ENCODE data around the gene TAF11.

TAF11 gene

DNA sequence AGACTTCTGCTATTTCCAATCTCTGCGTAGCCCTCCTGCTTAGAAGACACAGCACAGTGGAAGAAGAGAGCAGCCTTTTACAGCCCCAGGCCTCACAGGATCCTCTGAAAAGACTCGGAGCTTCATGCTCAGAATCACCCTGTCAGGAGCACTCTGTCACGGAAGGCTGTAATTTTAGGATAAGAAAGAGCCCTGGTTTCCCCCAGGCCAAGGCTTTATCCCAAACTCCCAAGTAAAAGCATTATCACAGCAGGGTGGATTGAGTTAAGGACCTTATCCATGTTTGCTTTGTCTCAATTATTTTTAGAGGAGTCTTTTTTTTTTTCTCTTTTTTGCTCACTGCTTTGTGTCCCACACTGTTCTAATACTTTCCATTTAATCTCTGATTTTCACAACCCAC is 40.4 kb upstream of the TAF11 start:
- DNase-seq (ENCODE audit: low read depth, low spot score) = no peak
- TF ChIP-seq, protein P1, sequence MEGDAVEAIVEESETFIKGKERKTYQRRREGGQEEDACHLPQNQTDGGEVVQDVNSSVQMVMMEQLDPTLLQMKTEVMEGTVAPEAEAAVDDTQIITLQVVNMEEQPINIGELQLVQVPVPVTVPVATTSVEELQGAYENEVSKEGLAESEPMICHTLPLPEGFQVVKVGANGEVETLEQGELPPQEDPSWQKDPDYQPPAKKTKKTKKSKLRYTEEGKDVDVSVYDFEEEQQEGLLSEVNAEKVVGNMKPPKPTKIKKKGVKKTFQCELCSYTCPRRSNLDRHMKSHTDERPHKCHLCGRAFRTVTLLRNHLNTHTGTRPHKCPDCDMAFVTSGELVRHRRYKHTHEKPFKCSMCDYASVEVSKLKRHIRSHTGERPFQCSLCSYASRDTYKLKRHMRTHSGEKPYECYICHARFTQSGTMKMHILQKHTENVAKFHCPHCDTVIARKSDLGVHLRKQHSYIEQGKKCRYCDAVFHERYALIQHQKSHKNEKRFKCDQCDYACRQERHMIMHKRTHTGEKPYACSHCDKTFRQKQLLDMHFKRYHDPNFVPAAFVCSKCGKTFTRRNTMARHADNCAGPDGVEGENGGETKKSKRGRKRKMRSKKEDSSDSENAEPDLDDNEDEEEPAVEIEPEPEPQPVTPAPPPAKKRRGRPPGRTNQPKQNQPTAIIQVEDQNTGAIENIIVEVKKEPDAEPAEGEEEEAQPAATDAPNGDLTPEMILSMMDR (IDR thresholded peaks at IDR 0.05; ENCODE audit: insufficient read depth, low read length, missing control alignments) = no peak
- CTCF ChIA-PET = interaction anchor here (1.1 to 2.8 kb wide), 2 partner anchors 10 to 59 kb away, joined by 3 to 12 read pairs; no protein-coding TSS in a partner anchor
- POLR2A ChIA-PET = no interaction called here
- H3K4me3 ChIP-seq (ENCODE audit: low read depth, low read length) = no peak overlapping the region

DNA sequence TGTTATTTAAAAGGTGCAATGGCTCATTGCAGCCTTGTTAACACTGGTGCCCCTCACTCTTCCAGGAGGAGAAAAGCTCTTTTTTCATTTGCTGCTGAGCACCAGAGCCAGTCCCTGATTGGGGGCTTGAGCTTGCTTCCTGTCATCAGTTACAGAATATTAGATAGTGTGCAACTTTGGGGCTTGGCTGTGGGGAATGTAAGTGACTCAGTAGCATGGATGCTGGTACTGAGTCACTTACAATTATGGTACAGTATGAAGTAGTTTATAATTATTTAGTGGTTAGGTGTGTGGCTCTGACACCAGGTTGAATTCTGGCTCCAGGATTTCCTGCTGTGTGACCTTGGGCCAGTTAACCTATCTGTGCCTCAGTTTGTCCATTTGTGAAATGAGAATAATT is 38.8 kb upstream of the TAF11 start:
- ChIA-PET POLR2A (no interaction called here), CTCF (interaction anchor here (1.5 to 2.8 kb wide), 3 partner anchors 9 to 60 kb away, joined by 4 to 12 read pairs (median 4); no protein-coding TSS in a partner anchor)
- DNase-seq (ENCODE audit: low read depth, low spot score) = no peak
- TF ChIP-seq, protein P1 (IDR thresholded peaks at IDR 0.05; ENCODE audit: insufficient read depth, low read length, missing control alignments) = no peak
- H3K4me3 ChIP-seq (ENCODE audit: low read depth, low read length) = no peak overlapping the region

DNA sequence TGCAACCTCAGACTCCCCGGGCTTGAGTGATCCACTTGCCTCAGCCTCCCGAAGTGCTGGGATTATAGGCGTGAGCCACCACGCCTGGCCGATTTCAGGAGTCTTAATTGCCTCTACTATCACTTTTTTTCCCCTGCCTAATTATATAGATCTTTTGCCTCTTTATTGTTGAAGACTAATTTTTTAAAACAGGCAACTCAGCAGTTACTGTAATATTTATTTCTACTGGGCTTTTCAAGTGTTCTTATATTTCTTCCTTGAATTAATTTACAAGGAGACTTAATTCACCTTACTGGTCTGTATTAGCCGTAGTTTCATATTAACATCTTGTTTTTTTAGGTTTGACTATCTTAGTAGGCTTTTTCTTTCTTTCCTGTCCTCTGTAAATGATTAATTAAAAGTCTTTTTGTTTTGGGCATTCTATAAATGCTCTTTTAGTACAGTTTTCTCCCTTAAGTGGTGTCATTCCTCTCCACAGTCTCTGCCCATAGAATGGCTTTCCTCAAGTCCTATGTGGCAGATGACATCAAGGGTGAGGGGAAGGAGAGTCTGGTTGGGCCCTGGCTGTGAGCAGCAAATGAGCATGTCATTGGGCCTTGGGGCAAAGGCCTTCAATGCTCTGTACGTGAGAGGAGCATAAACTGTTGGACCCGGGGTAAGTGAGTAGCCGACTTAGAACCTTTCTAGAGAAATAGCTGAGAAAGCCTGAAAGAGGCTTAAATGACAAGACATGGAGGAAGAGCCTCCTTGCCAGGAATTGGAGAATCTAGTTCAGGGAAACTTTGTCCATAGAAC is 37.2 kb upstream of the TAF11 start:
- no peak for DNase-seq (ENCODE audit: low read depth, low spot score)
- TF ChIP-seq, protein P1 (IDR thresholded peaks at IDR 0.05; ENCODE audit: insufficient read depth, low read length, missing control alignments) = no peak
- H3K4me3 ChIP-seq (ENCODE audit: low read depth, low read length) = no peak overlapping the region
- ChIA-PET POLR2A (no interaction called here), CTCF (interaction anchor here (1.5 kb wide), 1 partner anchor 10 kb away, joined by 4 read pairs; no protein-coding TSS in a partner anchor)

DNA sequence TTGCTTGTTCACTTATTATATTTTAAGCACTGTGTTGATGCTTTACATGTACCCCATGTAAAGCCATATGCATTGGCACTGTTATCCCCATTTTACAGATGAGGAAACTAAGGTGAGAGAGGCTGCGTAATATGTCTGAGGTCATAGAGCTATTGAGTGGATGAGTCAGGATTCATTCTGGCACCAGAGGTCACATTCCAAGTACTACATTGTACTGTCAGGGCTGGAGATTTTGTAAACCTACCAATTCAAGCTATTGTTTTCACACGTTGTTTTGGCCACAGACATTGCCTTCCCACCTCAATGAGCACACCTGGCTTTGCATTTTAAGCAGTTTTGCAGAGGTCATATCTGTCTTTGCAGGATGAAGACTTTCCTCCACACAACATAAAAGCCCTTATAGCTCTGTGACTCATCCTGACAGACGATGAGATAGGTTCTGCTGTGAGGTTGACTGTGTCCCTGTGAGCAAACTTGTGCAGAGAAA is 34.4 kb upstream of the TAF11 start:
- no peak for DNase-seq (ENCODE audit: low read depth, low spot score)
- ChIA-PET CTCF (interaction anchor here (0.7 to 1.1 kb wide), 3 partner anchors 11 to 217 kb away, joined by 3 to 4 read pairs (median 3); no protein-coding TSS in a partner anchor), POLR2A (no interaction called here)
- no peak overlapping the region for H3K4me3 ChIP-seq (ENCODE audit: low read depth, low read length)
- TF ChIP-seq, protein P1 (IDR thresholded peaks at IDR 0.05; ENCODE audit: insufficient read depth, low read length, missing control alignments) = no peak

DNA sequence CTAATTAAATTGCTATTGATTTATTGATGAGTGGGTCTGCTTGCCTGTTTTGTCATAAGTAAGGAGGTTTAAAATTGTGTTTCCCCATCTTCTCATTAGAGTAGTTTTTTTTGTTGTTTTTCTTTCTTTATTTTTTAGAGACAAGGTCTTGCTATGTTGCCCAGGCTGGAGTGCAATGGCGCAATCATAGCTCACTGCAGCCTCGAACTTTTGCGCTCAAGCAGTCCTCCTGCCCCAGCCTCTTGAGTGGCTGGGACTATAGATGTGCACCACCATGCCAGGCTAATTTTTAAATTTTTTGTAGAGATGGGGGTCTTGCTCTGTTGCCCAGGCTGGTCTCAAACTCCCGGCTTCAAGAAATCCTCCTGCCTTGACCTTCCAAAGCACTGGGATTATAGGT is 32.3 kb upstream of the TAF11 start:
- no peak for DNase-seq (ENCODE audit: low read depth, low spot score)
- TF ChIP-seq, protein P1 (IDR thresholded peaks at IDR 0.05; ENCODE audit: insufficient read depth, low read length, missing control alignments) = no peak
- CTCF ChIA-PET = no interaction called here
- POLR2A ChIA-PET = no interaction called here
- no peak overlapping the region for H3K4me3 ChIP-seq (ENCODE audit: low read depth, low read length)

DNA sequence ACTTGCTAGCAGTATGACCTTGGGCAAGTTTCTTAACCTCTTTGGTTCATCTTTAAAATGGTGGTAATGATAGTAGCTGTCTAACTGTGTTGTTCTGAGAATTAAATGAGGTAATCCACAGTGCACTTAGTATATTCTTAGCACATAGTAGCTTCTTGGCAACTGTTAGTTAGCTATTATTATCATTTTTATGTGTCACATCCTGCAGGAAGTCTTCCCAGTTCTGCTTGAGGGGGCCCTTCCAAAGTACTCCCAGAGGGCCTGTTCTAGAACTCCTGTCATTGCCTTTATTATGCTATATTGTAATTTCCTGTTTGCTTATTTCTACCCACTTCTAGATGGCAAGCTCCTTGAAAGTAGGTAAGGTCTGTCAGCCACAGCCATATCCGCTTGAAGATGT is 31.8 kb upstream of the TAF11 start:
- DNase-seq (ENCODE audit: low read depth, low spot score) = no peak
- ChIA-PET POLR2A (no interaction called here), CTCF (no interaction called here)
- TF ChIP-seq, protein P1 (IDR thresholded peaks at IDR 0.05; ENCODE audit: insufficient read depth, low read length, missing control alignments) = no peak
- no peak overlapping the region for H3K4me3 ChIP-seq (ENCODE audit: low read depth, low read length)

All from AG04449 (cell line).